ENCODE results near the gene PAIP2.
"Not testable (repeated sequence)": the region's sequence is repeated elsewhere in the genome, so short reads cannot be mapped to it uniquely, and the experiment has no call there.

PAIP2 gene

GRCh38 chr5:139304391-139305324, 37.0 kb upstream of the PAIP2 start:
- in situ Hi-C loops (cut with HindIII; ENCODE audit: low sequenced_read_pairs): no loop called here
- DNase-seq (ENCODE audit: low read depth): no peak
- no peak overlapping the region for H3K4me3 ChIP-seq (ENCODE audit: low read depth, low read length)
- no peak for TF ChIP-seq CTCF (IDR thresholded peaks at IDR 0.05; ENCODE audit: low read depth, low read length, missing control alignments)

DNA sequence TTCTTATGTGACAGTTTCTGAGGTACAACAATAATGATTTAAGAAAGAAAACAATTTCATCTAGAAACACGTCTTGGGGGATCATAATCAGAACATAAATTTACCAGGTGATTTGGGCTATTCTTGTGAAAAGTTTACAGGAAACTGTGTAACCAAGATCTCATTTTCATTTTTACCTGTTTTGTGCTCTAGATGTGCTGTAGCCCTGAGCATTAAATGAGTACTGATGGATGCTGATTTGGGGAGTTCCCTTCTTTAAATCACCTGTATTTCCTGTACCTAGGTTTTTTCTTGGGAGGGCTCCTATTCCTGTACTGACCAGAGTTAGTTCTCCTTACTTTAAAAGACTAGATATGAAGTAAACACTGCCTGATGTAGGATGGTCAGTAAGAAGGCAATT, 35.5 kb upstream of the PAIP2 start:
- H3K4me3 ChIP-seq (ENCODE audit: low read depth, low read length): no peak overlapping the region

DNA sequence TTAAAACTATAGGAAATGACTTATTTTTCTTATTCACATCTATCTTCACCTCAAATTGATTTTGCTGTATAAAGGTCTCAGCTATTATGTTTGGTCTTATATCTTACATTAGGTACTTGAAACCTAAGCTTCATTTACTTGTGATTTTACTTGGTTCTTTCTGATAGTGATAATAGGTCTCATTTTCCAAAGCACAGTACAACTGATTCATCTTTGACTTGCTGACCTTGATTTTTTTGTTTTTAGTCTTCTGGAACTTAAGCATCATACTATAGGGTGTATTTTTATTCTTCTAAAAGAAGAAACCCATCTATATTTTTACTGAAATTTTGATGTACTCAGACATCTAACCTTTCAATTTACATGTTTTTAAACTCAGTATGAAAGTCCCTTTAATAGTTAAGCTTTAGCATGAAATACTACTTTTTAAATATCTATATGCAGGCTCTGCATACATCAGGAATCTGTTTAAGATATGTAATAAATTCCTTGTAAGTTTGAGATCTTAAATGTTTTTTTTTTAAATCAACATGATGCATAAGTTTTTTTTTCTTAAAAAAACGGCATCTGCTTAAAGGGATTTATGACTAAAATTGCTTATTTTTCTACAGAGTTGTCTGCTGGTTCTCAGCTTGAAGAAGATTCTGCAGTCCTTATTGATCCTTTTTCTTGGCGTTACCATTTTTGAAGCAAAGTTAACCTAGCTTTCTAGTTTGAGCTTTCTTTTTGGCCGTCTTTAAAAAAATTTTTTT, 34.9 kb upstream of the PAIP2 start:
- TF ChIP-seq CTCF (IDR thresholded peaks at IDR 0.05; ENCODE audit: low read depth, low read length, missing control alignments): no peak
- DNase-seq (ENCODE audit: low read depth): no peak
- in situ Hi-C loops (cut with HindIII; ENCODE audit: low sequenced_read_pairs): no loop called here
- H3K4me3 ChIP-seq (ENCODE audit: low read depth, low read length): no peak overlapping the region

More for the DNA sequence above, 35.5 kb upstream of the PAIP2 start:
- in situ Hi-C loops (cut with HindIII; ENCODE audit: low sequenced_read_pairs): no loop called here
- DNase-seq (ENCODE audit: low read depth): no peak
- TF ChIP-seq CTCF (IDR thresholded peaks at IDR 0.05; ENCODE audit: low read depth, low read length, missing control alignments): no peak

- no peak overlapping the region for H3K4me3 ChIP-seq (ENCODE audit: low read depth, low read length)
- in situ Hi-C loops (cut with HindIII; ENCODE audit: low sequenced_read_pairs): no loop called here
Measured at GRCh38 chr5:139308797-139309196, 32.9 kb upstream of the PAIP2 start.

GRCh38 chr5:139310715-139311186, 30.9 kb upstream of the PAIP2 start:
- in situ Hi-C loops (cut with HindIII; ENCODE audit: low sequenced_read_pairs); DNase-seq (ENCODE audit: low read depth); H3K4me3 ChIP-seq (ENCODE audit: low read depth, low read length): not testable (repeated sequence)

More at GRCh38 chr5:139308797-139309196, 32.9 kb upstream of the PAIP2 start:
- no peak for TF ChIP-seq CTCF (IDR thresholded peaks at IDR 0.05; ENCODE audit: low read depth, low read length, missing control alignments)
- DNase-seq (ENCODE audit: low read depth): no peak

GRCh38 chr5:139312075-139312474, 29.6 kb upstream of the PAIP2 start:
- in situ Hi-C loops (cut with HindIII; ENCODE audit: low sequenced_read_pairs): no loop called here
- H3K4me3 ChIP-seq (ENCODE audit: low read depth, low read length): no peak overlapping the region
- no peak for TF ChIP-seq CTCF (IDR thresholded peaks at IDR 0.05; ENCODE audit: low read depth, low read length, missing control alignments)
- DNase-seq (ENCODE audit: low read depth): no peak
